H1 (cell line): Measurements from ENCODE around the gene LBP. TPM values are rescaled to one million over a fixed set of nuclear protein-coding genes. Genes with fewer than 3 reads are reported as not detected.

Experiments
- ATF2 ChIP-seq: IDR thresholded peaks from 2 replicates; pipeline ENCODE4 v1.6.1; 2012; ENCODE audit warnings: low read length, inconsistent platforms
- ATF3 ChIP-seq: IDR thresholded peaks from 2 replicates; pipeline ENCODE4 v1.6.1; 2011; ENCODE audit warnings: low read depth, mild to moderate bottlenecking, low read length; ENCODE audit not compliant: insufficient read depth
- CTBP2 ChIP-seq: IDR thresholded peaks from 2 replicates; pipeline ENCODE4 v1.7.0; 2011; ENCODE audit warnings: borderline replicate concordance, mild to moderate bottlenecking, moderate library complexity, mixed read lengths, low read length; ENCODE audit not compliant: insufficient read depth, insufficient read length
- KDM5A ChIP-seq: fragments of 200-600 bp; IDR thresholded peaks from 2 replicates; pipeline ENCODE4 v1.7.1; 2012; ENCODE audit warnings: mild to moderate bottlenecking, low read length, inconsistent platforms, mixed read lengths
- RFX5 ChIP-seq: IDR thresholded peaks from 2 replicates; pipeline ENCODE4 v1.6.1; 2011; ENCODE audit warnings: low read depth, low read length, improper control_type of control experiment, borderline replicate concordance
- SP2 ChIP-seq: IDR thresholded peaks from 2 replicates; pipeline ENCODE4 v1.6.1; 2012; ENCODE audit warnings: mild to moderate bottlenecking, low read length, inconsistent platforms
- TAF1 ChIP-seq: IDR thresholded peaks from 2 replicates; pipeline ENCODE4 v1.6.1; 2011; ENCODE audit warnings: mild to moderate bottlenecking, low read depth, low read length
- TAF7 ChIP-seq: optimal IDR thresholded peaks from 2 replicates; pipeline ENCODE3; 2011; ENCODE audit warnings: low read depth, mild to moderate bottlenecking, inconsistent platforms, low read length, moderate library complexity, borderline replicate concordance
- TBP ChIP-seq: IDR thresholded peaks from 2 replicates; pipeline ENCODE4 v1.6.1; 2011; ENCODE audit warnings: low read depth, low read length, improper control_type of control experiment
- polyA plus RNA-seq, 7 experiments: library from polyadenylated mRNA; depleted of rRNA in 3 of 7; stranded (reverse) in 5 of 7; unstranded in 2 of 7; fragments of >200 nt in 5 of 7; fragments of 200-250 nt in 2 of 7; gene quantifications; 1 replicate in 5 of 7; 2 replicates in 1 of 7; 4 replicates in 1 of 7; pipeline versions ENCODE4 v1.2.1 to v1.2.3, GENCODE V29; 2011 to 2013; ENCODE audit warnings: missing spikeins in 2 of 7, mixed read lengths in 2 of 7
- total RNA-seq: library from RNA; stranded (reverse); fragmentation: NEBNext Ultra II Directional; extraction: Animal tissue kit (Norgen Biotek cat#: 25700); gene quantifications from 2 replicates; pipeline ENCODE4 v1.2.1, GENCODE V29; 2021

LBP gene
- total and polyA plus RNA-seq, 2 of the 8 experiments (the other 6 are each of a cell fraction or from before 2014, with no cell fraction given) = 0.60 to 0.63 TPM

GRCh38 chr20:38383147-38383546 lies 36.9 kb downstream of the LBP start (continued):
- no peak for TF ChIP-seq ATF3
- TF ChIP-seq TAF7 = no peak
- no peak for TF ChIP-seq ATF2
- TF ChIP-seq KDM5A = no peak
- no peak for TF ChIP-seq TBP
- TF ChIP-seq TAF1 = no peak
- TF ChIP-seq SP2 = no peak
- TF ChIP-seq CTBP2 = no peak
- no peak for TF ChIP-seq RFX5
- TF ChIP-seq, all 59 proteins: peak for 0
